ENCODE data around the gene CIB1.
"Not testable (repeated sequence)": the region's sequence is repeated elsewhere in the genome, so short reads cannot be mapped to it uniquely, and the experiment has no call there.

The CIB1 gene

GRCh38 chr15:90191344-90191687 is 42.4 kb downstream of the CIB1 start:
- no peak for DNase-seq

GRCh38 chr15:90190606-90191343 is 43.0 kb downstream of the CIB1 start:
- no peak for DNase-seq

- no peak for DNase-seq
Observed at GRCh38 chr15:90189781-90190467, 43.8 kb downstream of the CIB1 start.

- no peak for DNase-seq
Observed at GRCh38 chr15:90188914-90189748, 44.6 kb downstream of the CIB1 start.

GRCh38 chr15:90188065-90188464 is 45.7 kb downstream of the CIB1 start:
- not testable (repeated sequence) for DNase-seq

GRCh38 chr15:90187257-90187868 is 46.4 kb downstream of the CIB1 start:
- DNase-seq, result no peak

GRCh38 chr15:90184786-90185704 is 48.7 kb downstream of the CIB1 start:
- DNase-seq, result peak; percentile 6

GRCh38 chr15:90184119-90184785 is 49.5 kb downstream of the CIB1 start:
- DNase-seq, result peak; percentile 12

- DNase-seq, result no peak
Observed at GRCh38 chr15:90181776-90182175, 52.0 kb downstream of the CIB1 start.
